GM13976 (cell line): ENCODE results near the gene AADAC.

Experiments used
- DNase-seq: peaks from one replicate; pipeline ENCODE4 v3.0.0; 2012; ENCODE audit warnings: low spot score
- in situ Hi-C: fragments of 300-500 bp; cut with MboI; formaldehyde crosslinking; loops from one replicate; pipeline ENCODE4 v1.12.0; 2022; ENCODE audit warnings: low sequenced_read_pairs, mixed read lengths, inconsistent platforms; ENCODE audit not compliant: unreplicated experiment
- TF ChIP-seq, protein P1 (sequence below): IDR thresholded peaks from 2 replicates; pipeline ENCODE4 v1.5.1; 2012; ENCODE audit warnings: borderline replicate concordance, mild to moderate bottlenecking; ENCODE audit not compliant: insufficient read depth; ENCODE audit errors: extremely low read depth, missing control alignments, control extremely low read depth

AADAC gene

DNA sequence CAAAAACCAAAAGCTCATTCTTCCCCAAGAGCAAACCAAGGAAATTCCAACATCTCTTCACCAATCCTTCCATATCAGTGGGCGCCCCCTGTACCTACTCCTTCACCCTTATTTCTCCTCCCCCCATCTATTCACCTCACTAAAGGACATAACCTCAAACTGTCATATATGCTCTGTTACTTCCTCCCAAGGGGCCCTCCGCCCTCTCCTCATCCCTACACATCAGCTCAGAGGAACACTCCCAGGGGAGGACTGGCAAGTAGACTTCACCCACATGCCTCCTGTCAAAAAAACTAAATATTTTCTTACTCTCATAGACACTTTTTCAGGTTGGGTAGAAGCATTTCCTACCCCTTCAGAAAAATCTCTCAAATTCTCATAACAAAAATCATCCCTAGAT lies 2.4 kb upstream of the AADAC start:
- in situ Hi-C loops = no loop called here

DNA sequence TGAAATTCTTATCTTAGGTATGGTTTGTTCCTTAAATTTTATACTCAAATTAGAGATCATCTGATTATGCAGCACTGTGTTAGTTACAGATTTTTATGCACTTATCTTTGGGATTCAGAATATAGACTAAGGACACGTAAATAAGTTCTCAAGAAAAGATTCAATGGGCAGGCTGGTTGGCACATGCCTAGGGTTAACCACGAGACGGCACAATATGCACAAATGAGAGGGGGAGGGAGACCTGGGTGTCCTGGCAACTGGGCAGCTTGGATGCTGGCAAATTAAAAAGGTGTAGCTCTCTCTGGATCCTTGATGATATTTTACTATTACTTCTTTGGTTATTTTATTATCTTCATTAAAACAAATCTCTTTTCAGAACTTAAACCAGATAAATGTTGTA lies 672 bp downstream of the AADAC start:
- TF ChIP-seq, protein P1, sequence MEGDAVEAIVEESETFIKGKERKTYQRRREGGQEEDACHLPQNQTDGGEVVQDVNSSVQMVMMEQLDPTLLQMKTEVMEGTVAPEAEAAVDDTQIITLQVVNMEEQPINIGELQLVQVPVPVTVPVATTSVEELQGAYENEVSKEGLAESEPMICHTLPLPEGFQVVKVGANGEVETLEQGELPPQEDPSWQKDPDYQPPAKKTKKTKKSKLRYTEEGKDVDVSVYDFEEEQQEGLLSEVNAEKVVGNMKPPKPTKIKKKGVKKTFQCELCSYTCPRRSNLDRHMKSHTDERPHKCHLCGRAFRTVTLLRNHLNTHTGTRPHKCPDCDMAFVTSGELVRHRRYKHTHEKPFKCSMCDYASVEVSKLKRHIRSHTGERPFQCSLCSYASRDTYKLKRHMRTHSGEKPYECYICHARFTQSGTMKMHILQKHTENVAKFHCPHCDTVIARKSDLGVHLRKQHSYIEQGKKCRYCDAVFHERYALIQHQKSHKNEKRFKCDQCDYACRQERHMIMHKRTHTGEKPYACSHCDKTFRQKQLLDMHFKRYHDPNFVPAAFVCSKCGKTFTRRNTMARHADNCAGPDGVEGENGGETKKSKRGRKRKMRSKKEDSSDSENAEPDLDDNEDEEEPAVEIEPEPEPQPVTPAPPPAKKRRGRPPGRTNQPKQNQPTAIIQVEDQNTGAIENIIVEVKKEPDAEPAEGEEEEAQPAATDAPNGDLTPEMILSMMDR = no peak
- no peak for DNase-seq
- in situ Hi-C loops = no loop called here

More for the DNA sequence above, 2.4 kb upstream of the AADAC start:
- TF ChIP-seq, protein P1 = no peak
- DNase-seq = no peak

DNA sequence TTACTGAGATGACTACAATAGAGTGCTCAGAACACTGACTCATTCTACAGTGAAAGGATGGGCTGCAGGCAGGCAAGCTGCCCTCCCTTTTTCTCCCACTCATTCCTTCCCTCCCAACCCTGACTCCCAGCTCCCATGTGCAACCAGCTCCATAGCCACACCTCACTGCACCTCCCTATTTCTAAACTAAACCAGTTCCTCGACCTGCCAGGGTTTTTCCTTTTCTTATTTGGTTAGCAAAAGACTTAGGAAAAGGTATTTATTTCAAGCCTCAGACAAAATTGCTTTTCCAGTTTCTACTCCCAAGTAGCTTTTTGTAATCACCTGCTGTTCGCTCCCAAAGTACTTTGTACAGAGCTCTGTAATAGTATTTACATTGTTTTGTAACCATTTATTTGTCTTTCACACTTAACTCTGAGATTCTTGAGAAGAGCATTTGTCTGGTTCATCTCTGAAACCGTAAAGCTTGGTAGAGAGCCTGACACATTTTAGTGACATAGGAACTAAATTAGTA lies 2.2 kb downstream of the AADAC start:
- no peak for DNase-seq
- in situ Hi-C loops = no loop called here

GRCh38 chr3:151817473-151817872 lies 3.6 kb downstream of the AADAC start:
- in situ Hi-C loops = no loop called here
- DNase-seq = no peak
- TF ChIP-seq, protein P1 = no peak

More for the DNA sequence above, 2.2 kb downstream of the AADAC start:
- TF ChIP-seq, protein P1 = no peak

GRCh38 chr3:151818361-151818760 lies 4.4 kb downstream of the AADAC start:
- DNase-seq = no peak
- TF ChIP-seq, protein P1 = no peak
- in situ Hi-C loops = no loop called here

GRCh38 chr3:151819910-151820309 lies 6.0 kb downstream of the AADAC start:
- no peak for DNase-seq
- in situ Hi-C loops = no loop called here

More at GRCh38 chr3:151819910-151820309, 6.0 kb downstream of the AADAC start:
- TF ChIP-seq, protein P1 = no peak
